Nucleus accumbens (tissue), 56 donors: ENCODE data around the gene HMCN2.
"Not testable (repeated sequence)": the region's sequence is repeated elsewhere in the genome, so short reads cannot be mapped to it uniquely, and the experiment has no call there.

Experiments used
- DNase-seq, 56 donors: peaks; one replicate each; lab custom pipeline; 2025; lab: John Stamatoyannopoulos, UW

Gene HMCN2

DNA sequence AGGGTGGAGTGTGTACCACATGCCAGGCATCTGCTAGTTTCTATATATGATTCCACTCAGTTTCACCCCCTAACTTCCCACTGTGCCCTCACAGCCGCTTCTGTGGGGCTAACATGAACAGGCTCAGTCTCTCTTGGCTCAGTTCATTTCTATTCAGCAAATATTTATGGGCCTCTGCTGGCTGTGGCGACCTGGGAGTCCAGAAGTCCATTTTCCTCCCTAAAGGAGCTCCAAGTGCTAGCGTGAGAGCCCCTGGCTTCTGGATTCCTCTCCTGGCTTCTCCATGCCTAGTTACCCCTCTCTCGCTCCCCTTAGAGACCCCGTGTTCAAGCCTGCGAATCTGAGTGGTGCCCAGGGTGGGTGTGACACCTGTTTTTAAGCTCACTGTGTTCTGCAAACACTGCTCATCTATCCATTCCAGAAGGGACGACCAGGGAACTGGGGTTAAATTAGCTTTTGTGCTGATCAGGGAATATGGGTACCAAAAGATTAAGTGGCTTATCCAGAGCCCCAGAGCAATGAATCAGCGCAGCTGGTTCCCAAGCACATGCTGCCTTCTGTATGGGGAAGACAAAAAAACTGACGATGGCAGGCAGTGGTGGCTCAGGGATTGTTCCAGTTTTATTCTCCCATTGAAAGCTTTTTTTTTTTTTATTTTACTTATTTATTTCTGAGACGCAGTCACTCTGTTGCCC, 57.6 kb downstream of the HMCN2 start:
- no peak for DNase-seq

DNA sequence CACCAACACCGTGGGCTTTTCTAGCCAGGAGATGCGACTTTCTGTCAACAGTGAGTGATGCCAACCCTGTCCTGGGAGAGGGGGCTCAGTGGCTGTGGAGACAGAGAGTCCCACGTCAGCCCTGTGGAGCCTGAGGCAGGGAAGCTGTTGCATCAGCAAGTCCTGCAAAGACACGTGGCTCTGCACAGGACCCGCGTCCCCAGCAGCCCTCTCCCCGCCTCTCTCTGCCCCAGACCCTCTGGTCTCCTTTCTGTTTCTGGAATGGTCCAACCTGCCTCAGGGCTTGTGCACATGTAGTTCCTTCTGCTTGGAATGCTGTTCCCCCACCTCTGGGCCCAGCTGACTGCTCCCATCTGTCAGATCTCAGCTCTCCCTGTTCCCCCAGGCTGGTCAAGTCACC, 60.4 kb downstream of the HMCN2 start:
- DNase-seq, result no peak

DNA sequence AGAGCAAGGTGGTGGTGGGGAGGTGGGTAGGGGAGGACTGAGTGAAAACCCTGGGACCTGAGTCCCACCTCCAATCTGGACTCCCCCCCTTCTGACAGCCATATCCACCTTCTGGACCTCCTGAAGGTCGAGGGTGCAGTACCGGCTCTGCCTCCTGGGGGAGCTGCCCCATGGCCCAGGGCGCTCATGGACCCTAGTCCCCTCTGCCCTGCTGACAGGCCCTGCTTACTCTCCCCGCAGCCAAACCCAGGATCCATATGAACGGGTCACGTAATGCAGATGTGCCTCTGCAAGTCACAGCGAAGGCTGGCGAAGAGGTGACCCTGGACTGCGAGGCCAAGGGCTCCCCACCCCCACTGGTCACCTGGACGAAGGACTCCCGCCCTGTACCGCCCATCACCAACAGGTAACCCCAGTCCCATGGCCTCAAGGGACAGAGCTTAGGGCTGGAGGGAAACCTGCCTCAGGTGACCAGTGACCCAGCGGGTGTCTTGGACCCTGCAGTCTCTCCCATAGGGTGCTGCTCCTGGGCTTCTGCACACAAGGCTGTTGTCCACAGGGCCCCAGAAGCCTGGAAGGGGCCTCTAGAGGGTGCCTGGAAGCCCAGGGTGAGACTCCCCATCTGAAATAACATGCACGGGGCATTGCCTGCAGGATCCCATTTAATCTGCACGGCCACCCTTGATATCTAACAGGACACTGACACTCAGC, 61.7 kb downstream of the HMCN2 start:
- no peak for DNase-seq

DNA sequence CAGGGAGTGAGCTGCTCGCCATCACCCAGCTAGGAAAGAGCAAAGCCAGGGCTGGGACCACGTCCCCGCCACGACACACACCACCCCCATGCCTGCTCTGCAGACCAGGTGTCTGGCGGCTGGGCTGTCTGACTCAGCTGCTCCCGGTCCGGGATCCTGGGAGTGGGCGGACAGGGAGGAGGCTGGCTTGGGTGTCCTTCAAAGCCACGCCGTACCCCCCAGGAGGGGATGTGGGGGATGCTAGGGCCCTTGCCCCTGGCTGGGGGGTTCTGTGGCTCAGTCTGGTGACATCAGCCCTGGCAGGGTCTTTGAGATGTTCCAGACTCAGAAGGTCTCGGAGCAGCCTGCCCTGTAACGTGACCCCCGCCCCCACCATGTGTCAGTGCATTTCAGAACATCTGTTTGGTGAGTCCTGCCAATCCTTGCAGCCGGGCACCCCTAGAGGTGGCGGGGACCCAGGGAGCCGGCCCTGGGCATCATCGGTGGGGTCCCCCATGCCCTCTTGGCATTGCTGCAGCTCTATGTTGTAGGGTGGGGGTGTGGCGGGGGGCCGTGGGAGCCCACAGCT, 62.3 kb downstream of the HMCN2 start:
- peak in 1 of 56 donors; percentile 7 for DNase-seq

DNA sequence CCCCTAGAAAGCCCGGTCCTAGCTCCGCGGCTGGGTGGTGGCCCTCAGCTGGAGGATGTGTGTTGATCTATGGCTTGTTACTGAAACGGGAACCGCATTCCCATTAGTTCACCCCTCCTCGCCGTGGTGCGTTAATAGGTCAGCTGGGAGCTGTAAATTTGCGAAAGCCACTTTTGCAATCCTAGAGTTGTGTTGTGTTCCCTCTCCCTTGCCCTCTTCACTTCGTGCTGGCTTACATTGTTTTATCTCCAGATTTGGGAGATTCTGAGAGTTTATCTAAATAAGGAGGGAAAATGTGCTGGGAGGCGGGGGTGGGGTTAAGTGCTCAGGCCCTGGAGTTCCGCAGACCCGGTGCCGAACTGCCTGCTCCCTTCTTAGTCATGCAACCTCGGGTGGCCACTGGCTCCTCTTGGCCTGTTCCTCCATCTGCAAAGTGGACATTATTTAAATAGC, 62.8 kb downstream of the HMCN2 start:
- no peak for DNase-seq

DNA sequence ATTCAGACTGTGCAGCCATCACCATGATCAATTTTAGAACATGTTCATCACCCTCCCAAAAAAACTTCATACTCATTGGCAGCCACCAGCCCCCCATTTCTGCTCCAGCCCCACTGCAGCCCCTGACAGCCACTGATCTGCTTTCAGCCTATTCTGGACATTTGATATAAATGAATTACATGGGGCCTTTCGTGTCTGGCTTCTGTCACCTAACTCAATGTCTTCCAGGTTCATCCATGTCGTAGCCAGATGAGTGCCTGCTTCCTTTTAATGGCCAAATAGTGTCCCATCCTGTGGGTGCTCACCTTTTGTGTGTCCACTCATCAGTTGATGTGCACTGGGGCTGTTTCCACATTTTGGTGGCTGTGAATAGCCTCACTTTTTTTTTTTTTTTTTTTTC, 63.5 kb downstream of the HMCN2 start:
- no peak for DNase-seq

DNA sequence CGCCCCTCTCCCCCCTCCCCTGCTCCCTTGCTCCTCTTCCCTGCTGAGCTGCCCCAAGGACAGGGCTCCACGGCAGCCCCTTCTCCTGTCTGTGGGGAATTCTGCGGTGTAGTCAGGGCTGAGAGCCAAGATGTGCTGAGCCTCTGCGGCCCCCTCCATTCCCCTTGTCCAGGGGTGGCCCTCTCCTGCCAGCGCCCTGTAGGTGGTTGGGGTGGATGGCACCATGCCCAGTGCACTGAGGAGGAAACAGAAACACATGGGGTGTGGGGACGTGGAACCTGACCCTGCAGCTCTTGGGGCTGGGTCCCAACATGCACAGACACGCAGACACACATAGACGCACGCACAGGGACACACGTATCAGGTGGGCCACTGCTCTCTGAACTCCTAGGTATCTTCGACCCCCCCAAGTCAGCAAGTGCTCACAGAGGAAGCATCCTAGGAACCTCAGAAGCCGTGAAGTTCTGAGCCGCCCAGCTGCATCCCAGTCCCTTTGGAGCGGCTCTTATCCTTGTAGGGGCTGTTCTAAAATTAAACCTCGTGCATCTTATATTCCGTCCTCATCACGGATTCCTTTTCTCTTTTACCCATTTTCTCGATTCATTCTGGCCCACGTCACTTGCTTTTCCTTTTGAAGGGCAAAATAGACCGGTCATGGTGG, 64.8 kb downstream of the HMCN2 start:
- no peak for DNase-seq

DNA sequence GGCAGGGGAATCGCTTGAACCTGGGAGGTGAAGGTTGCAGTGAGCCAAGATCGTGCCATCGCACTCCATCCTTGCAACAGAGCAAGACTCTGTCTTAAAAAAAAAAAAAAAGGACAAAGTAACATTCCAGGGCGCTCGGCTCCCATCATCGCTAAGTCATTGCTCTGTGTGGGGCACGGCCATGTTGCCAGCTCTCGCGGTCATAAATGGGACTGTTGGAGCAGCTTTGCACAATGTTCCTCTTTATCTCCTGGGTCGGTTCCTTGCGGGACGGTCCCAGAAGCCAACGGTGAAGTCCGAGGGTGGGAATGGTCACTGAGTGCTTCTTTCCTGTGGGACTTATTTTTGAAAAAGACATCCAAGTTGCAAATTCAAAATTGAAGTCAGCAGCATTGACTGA, 65.5 kb downstream of the HMCN2 start:
- no peak for DNase-seq

DNA sequence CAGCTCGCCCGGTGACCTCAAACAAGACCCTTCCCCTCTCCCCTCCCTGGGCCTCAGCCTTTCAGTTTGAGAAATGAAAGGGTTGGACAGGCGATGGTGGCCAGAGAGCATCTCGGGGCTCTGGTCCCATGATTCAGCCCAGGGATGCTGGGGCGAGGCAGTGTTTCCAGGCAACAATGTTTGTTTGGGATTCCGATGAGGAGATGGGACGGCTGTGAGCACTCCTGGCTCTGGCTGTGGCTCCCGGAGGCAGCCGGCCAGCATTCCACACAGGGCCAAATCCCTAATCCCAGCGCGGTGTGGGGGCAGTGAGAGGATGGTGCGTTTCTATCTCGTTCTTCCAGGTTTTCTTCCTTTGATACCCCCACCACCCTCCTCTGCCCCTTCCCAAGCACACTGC, 66.0 kb downstream of the HMCN2 start:
- no peak for DNase-seq

DNA sequence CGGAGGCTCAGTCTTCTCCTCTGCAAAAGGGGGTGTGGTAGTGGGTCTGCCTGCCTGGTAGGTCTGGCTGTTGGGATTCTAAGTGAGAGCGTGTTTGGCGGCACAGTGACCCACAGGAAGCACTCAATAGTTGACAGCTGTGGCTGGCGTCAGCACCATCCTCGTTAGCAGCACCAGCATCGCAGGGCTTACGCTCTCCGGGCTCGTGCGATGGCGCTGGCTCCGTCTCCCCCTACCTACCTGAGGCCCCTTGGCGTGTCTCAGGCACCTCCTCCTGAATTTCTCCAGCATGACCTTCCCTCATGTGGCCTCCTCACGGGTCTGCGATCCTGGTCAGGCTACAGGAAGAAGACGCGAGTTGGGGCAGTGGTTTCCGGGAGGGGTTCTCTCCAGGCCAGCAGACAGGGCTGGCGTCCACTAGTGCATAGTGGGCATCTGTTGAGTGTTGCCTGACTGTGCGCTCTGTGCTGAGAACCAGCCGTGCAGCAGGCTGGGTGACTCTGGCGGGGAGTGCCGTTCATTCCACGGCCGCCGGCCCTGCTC, 66.9 kb downstream of the HMCN2 start:
- no peak for DNase-seq

DNA sequence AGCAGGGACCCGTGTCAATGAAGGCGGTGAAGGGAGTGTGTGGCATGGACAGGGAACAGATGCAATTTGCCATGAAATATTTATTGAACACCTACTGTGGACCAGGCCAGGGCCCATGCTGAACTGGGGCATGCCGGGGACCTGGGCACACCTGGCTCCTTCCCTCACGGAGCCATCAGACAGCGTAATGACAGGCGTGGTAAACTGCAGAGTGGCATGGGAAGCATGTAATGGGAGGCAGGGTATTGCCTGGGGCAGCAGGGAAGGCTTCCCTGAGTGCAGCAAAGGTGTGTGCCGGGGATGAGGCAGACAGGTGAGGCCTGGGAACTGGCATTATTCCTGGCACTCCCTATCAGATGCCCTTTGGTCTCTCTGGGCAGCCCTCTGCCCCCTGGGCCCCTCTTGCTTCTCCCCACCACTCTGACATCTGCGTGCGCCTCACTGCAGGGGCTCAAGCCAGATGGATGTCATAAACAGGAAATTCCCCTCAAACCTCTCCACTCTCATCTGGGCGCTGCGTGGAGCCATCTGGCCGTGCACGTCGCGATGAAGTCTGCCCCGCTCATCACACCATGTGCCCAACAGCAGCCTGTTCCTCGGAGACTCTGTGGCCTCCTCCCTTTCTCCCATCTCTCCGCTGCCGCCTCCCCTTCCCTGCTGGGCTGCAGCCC, 67.6 kb downstream of the HMCN2 start:
- no peak for DNase-seq

DNA sequence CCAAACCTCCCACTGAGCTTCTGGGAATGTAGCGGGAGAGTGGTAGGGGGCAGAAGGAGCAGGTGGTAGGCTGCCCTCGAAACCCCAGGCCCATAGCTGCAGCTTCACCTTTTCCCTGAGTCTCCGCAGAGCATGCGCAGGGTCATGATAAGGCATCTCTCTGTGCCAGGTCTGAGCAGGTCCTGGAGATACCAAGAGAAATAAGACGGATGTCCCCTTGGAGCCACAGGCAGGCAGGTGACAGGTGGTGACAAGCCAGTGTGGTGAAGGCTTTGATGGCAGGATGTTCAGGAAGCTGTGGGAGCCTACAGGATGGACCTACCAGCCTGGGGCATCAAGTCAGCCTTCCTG, 68.1 kb downstream of the HMCN2 start:
- DNase-seq, result no peak

DNA sequence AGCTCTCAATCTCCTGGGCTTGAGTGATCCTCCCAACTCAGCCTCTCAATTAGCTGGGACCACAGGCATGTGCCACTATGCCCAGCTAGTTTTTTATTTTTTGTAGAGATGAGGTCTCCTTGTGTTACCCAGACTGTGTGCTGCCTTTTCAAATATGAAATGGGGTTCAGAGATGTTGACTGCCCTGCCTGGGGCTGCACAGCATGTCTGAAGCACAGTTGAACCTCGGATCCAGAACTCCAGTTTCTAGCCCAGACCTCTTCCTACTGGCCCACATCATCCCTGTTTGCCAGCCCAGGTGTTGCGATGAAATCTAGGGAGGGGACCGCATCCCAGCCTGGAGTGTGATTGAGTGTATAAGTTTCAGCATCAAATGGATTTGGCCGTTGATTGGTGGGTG, 69.4 kb downstream of the HMCN2 start:
- no peak for DNase-seq

DNA sequence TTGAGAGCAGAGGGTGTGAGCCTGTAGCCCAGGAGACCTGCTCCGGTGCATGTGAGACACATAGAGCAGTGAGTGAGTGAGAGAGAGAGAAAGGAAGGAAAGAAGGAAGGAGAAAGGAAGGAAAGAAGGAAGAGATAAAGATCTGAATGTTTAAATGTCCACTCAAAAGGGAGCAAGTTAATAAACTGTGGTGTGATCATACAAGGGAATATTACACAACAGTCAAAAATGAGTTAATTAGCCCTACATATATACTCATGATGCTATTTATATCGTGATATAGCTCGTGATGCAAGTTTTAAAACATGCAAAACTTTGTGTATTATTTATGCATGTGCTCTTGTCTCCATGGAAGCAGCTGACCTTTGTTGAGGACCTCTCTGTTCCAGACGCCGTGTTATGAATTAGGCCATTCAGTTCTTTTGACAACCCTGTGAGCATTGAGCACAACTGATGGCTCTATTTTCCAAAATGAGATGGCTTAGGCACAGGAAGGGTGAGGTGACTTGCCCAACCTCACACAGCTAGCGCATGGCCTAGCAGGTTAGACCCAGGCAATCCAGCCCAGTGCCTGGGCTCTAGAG, 70.6 kb downstream of the HMCN2 start:
- DNase-seq, result no peak

DNA sequence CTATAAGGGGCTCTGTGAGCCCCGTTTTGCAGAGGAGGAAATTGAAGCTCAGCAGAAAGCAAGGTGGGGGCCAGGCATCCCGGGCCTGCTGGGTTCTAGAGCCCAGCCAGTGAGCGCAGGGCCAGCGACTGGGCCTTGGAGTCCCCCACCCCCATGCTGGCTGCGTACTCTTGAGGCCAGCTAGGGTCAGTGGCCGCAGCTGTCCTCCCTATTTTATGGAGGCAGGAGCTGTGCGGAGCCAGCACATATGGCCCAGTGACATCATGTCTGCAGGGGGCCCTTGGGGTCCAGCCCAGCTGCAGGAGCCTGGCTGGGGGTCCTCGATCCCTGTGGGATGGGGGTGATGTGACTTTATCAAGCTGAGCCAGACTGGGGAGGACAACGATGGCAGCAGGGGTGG, 71.3 kb downstream of the HMCN2 start:
- no peak for DNase-seq

DNA sequence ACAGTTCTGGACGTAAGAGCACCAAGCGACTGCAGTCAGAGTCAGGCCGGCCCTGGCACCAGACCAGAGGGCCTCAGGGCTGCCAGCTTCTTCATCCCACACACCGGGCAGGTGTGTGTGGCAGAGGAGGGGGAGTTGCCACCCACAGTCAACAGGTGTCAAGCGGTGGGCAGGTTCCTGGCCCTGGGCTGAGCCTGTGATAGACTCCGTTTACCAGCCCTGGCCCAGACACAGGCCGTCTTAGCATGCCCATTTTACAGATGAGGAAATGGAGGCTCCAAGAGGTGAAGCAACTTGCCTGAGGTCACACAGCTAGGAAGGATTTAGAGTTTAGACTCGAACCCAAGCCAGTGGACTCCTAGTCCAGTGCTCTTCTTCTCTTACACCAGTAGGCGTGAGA, 71.8 kb downstream of the HMCN2 start:
- DNase-seq, result no peak

DNA sequence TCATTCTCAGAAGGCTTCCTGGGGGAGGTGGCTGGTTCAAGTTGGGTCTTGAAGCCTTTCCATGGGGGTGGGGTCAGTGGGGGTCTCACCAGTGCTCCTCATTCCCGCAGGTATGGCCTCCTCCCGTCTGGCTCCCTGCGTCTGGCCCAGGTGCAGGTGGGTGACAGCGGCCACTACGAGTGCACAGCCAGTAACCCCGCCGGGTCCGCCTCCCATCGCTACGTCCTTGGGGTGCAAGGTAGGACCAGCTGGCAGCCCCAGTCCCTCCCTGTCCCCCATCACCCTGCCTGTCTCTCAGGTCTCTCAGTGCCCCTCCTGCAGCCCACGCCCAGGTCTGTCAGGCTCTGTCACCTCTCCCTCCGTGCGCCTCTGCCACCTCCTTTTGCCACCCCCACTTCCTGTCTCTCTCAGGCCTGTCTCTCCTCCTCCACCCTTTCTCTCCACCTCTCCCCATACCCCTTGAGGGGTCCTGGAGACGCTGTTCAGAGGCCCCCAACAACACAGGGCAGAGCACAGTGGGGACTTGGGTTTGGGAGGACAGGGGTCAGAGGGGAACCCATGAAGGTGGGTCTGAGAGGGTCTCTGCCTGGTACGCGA, 72.3 kb downstream of the HMCN2 start:
- DNase-seq, result no peak

DNA sequence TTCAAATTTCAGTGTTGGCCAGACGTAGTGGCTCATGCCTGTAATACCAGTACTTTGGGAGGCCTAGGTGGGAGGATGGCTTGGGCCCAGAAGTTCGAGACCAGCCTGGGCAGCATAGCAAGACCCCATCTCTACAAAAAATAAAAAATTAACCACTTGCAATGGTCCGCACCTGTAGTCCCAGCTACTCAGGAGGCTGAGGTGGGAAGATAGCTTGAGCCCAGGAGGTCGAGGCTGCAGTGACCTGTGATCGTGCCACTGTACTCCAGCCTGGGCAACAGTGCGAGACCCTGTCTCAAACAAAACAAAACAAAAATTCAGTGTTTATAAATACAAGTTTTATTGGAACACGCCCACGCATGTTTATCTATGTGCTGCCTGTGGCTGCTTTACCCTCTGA, 73.3 kb downstream of the HMCN2 start:
- DNase-seq, result not testable (repeated sequence)

DNA sequence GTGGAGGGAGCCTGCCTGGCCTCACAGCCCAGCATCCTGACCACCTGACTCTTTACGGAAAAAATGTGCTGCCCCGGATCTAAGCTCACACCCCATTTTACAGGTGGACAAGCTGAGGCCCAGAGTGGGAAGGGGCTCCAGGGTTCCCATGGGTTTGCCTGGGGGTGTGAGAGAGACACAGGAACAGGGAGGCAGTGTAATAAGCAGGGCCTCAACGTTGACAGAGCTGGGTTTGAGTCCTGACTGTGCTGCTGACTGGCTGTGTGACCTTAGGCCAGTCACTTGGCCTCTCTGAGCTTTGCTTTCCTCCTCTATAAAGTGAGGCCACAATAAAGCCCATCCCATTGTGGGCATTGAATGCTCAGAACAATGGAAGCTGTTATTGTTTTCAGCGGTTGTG, 73.7 kb downstream of the HMCN2 start:
- DNase-seq, result no peak

DNA sequence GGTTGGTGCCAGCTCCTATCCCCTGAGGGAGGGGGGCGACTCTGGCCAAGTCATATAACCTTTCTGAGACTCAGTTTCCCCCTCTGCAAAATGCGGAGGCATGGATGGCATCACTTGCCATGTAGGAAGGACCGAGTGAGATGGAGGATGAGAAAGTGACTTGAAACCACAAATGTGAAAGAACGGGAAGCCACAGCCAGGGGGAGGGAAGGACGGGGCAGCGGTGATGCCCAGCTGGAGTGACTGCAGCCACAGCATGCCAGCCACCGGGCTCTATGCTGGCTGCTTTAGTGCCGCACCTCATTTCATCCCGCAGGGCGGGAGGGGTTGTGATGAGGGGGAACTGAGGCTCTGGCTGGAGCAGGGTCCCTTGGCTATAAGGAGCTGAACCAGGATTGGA, 74.5 kb downstream of the HMCN2 start:
- no peak for DNase-seq
